H1 (cell line): ENCODE measurements around the gene SHROOM2. TPM values are rescaled to one million over a fixed set of nuclear protein-coding genes. Genes with fewer than 3 reads are reported as not detected.

ENCODE experiments used
- CBX8 ChIP-seq: fragments of 300-800, 300-1000 bp; sonication (generic); IDR thresholded peaks from 2 replicates; pipeline ENCODE4 v1.7.1; 2016; ENCODE audit warnings: low read depth, low read length, borderline replicate concordance
- CTBP2 ChIP-seq: IDR thresholded peaks from 2 replicates; pipeline ENCODE4 v1.7.0; 2011; ENCODE audit warnings: borderline replicate concordance, mild to moderate bottlenecking, moderate library complexity, mixed read lengths, low read length; ENCODE audit not compliant: insufficient read depth, insufficient read length
- EP300 ChIP-seq, 2 experiments: IDR thresholded peaks; 1 replicate in 1 of 2; 2 replicates in 1 of 2; pipeline ENCODE4 v1.6.1; 2011 to 2012; ENCODE audit warnings: low read depth in 2 of 2, low read length in 2 of 2, mild to moderate bottlenecking in 2 of 2, borderline replicate concordance in 1 of 2, inconsistent platforms in 1 of 2, moderate library complexity in 1 of 2
- MAFK ChIP-seq: IDR thresholded peaks from 2 replicates; pipeline ENCODE4 v1.6.1; 2012; ENCODE audit warnings: low read depth, mild to moderate bottlenecking, improper control_type of control experiment, low read length
- NRF1 ChIP-seq: IDR thresholded peaks from 2 replicates; pipeline ENCODE4 v1.6.1; 2011; ENCODE audit warnings: mild to moderate bottlenecking, low read depth, low read length, improper control_type of control experiment
- POLR2AphosphoS5 ChIP-seq: IDR thresholded peaks from 2 replicates; pipeline ENCODE4 v1.6.1; 2011; ENCODE audit warnings: low read depth, low read length
- SIX5 ChIP-seq: IDR thresholded peaks from 2 replicates; pipeline ENCODE4 v1.6.1; 2011; ENCODE audit warnings: mild to moderate bottlenecking, low read depth, low read length
- polyA plus RNA-seq, 7 experiments: library from polyadenylated mRNA; depleted of rRNA in 3 of 7; stranded (reverse) in 5 of 7; unstranded in 2 of 7; fragments of >200 nt in 5 of 7; fragments of 200-250 nt in 2 of 7; gene quantifications; 1 replicate in 5 of 7; 2 replicates in 1 of 7; 4 replicates in 1 of 7; pipeline versions ENCODE4 v1.2.1 to v1.2.3, GENCODE V29; 2011 to 2013; ENCODE audit warnings: missing spikeins in 2 of 7, mixed read lengths in 2 of 7
- total RNA-seq: library from RNA; stranded (reverse); fragmentation: NEBNext Ultra II Directional; extraction: Animal tissue kit (Norgen Biotek cat#: 25700); gene quantifications from 2 replicates; pipeline ENCODE4 v1.2.1, GENCODE V29; 2021
- TF ChIP-seq, protein P1 (sequence below): fragments of 300-600 bp; sonication (generic); IDR thresholded peaks from 2 replicates; pipeline ENCODE4 v1.7.1; 2012; ENCODE audit warnings: low read length, moderate library complexity, mild to moderate bottlenecking, inconsistent platforms; ENCODE audit not compliant: insufficient replicate concordance
- TF ChIP-seq, protein P2 (sequence below): IDR thresholded peaks from 2 replicates; pipeline ENCODE4 v1.6.1; 2011; ENCODE audit warnings: low read length, improper control_type of control experiment
- TF ChIP-seq, protein P3 (sequence below): IDR thresholded peaks from 2 replicates; pipeline ENCODE4 v1.6.1; 2012; ENCODE audit warnings: inconsistent platforms

The SHROOM2 gene
- total and polyA plus RNA-seq, 2 of the 8 experiments (the other 6 are each of a cell fraction or from before 2014, with no cell fraction given): 3.4 to 14.2 TPM

DNA sequence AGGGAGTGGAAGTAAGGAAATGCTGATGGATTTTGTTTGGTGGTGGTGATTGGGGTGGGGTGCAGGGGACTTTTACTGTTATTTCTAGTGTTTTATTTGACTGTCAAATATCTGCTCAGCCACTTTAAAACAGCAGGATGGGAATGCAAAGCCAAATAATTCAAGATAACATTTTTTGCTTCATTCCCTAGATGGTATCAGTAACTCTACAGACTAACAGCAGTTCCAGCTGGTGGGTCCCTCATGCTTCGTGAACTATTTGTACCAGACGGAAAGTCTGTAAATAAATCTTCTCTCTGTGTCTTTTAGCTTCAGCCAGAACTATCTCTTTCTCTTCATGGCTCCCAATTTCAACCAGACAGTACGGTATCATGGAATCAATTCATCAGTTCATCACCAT, 48.1 kb upstream of the SHROOM2 start (continued):
- TF ChIP-seq, protein P1, sequence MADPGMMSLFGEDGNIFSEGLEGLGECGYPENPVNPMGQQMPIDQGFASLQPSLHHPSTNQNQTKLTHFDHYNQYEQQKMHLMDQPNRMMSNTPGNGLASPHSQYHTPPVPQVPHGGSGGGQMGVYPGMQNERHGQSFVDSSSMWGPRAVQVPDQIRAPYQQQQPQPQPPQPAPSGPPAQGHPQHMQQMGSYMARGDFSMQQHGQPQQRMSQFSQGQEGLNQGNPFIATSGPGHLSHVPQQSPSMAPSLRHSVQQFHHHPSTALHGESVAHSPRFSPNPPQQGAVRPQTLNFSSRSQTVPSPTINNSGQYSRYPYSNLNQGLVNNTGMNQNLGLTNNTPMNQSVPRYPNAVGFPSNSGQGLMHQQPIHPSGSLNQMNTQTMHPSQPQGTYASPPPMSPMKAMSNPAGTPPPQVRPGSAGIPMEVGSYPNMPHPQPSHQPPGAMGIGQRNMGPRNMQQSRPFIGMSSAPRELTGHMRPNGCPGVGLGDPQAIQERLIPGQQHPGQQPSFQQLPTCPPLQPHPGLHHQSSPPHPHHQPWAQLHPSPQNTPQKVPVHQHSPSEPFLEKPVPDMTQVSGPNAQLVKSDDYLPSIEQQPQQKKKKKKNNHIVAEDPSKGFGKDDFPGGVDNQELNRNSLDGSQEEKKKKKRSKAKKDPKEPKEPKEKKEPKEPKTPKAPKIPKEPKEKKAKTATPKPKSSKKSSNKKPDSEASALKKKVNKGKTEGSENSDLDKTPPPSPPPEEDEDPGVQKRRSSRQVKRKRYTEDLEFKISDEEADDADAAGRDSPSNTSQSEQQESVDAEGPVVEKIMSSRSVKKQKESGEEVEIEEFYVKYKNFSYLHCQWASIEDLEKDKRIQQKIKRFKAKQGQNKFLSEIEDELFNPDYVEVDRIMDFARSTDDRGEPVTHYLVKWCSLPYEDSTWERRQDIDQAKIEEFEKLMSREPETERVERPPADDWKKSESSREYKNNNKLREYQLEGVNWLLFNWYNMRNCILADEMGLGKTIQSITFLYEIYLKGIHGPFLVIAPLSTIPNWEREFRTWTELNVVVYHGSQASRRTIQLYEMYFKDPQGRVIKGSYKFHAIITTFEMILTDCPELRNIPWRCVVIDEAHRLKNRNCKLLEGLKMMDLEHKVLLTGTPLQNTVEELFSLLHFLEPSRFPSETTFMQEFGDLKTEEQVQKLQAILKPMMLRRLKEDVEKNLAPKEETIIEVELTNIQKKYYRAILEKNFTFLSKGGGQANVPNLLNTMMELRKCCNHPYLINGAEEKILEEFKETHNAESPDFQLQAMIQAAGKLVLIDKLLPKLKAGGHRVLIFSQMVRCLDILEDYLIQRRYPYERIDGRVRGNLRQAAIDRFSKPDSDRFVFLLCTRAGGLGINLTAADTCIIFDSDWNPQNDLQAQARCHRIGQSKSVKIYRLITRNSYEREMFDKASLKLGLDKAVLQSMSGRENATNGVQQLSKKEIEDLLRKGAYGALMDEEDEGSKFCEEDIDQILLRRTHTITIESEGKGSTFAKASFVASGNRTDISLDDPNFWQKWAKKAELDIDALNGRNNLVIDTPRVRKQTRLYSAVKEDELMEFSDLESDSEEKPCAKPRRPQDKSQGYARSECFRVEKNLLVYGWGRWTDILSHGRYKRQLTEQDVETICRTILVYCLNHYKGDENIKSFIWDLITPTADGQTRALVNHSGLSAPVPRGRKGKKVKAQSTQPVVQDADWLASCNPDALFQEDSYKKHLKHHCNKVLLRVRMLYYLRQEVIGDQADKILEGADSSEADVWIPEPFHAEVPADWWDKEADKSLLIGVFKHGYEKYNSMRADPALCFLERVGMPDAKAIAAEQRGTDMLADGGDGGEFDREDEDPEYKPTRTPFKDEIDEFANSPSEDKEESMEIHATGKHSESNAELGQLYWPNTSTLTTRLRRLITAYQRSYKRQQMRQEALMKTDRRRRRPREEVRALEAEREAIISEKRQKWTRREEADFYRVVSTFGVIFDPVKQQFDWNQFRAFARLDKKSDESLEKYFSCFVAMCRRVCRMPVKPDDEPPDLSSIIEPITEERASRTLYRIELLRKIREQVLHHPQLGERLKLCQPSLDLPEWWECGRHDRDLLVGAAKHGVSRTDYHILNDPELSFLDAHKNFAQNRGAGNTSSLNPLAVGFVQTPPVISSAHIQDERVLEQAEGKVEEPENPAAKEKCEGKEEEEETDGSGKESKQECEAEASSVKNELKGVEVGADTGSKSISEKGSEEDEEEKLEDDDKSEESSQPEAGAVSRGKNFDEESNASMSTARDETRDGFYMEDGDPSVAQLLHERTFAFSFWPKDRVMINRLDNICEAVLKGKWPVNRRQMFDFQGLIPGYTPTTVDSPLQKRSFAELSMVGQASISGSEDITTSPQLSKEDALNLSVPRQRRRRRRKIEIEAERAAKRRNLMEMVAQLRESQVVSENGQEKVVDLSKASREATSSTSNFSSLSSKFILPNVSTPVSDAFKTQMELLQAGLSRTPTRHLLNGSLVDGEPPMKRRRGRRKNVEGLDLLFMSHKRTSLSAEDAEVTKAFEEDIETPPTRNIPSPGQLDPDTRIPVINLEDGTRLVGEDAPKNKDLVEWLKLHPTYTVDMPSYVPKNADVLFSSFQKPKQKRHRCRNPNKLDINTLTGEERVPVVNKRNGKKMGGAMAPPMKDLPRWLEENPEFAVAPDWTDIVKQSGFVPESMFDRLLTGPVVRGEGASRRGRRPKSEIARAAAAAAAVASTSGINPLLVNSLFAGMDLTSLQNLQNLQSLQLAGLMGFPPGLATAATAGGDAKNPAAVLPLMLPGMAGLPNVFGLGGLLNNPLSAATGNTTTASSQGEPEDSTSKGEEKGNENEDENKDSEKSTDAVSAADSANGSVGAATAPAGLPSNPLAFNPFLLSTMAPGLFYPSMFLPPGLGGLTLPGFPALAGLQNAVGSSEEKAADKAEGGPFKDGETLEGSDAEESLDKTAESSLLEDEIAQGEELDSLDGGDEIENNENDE: no peak
- TF ChIP-seq, protein P2, sequence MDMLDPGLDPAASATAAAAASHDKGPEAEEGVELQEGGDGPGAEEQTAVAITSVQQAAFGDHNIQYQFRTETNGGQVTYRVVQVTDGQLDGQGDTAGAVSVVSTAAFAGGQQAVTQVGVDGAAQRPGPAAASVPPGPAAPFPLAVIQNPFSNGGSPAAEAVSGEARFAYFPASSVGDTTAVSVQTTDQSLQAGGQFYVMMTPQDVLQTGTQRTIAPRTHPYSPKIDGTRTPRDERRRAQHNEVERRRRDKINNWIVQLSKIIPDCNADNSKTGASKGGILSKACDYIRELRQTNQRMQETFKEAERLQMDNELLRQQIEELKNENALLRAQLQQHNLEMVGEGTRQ: no peak
- TF ChIP-seq EP300 (IDR thresholded peaks at IDR 0.05; ENCODE audit: borderline replicate concordance in 1 of 2, low read depth in 2 of 2, low read length in 2 of 2) (no peak), CBX8 (no peak), CTBP2 (no peak), MAFK (no peak), NRF1 (no peak), SIX5 (no peak), POLR2AphosphoS5 (no peak)
- TF ChIP-seq, protein P3, sequence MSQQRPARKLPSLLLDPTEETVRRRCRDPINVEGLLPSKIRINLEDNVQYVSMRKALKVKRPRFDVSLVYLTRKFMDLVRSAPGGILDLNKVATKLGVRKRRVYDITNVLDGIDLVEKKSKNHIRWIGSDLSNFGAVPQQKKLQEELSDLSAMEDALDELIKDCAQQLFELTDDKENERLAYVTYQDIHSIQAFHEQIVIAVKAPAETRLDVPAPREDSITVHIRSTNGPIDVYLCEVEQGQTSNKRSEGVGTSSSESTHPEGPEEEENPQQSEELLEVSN: no peak
